DMS53 treated with DMSO at 0.1 percent for 48 hours (cell line): ENCODE data around the gene SH3PXD2A.

Experiments
- DNase-seq: peaks from one replicate; lab custom pipeline; 2025; ENCODE audit not compliant: unreplicated experiment; lab: John Stamatoyannopoulos, UW

The SH3PXD2A gene, protein sequence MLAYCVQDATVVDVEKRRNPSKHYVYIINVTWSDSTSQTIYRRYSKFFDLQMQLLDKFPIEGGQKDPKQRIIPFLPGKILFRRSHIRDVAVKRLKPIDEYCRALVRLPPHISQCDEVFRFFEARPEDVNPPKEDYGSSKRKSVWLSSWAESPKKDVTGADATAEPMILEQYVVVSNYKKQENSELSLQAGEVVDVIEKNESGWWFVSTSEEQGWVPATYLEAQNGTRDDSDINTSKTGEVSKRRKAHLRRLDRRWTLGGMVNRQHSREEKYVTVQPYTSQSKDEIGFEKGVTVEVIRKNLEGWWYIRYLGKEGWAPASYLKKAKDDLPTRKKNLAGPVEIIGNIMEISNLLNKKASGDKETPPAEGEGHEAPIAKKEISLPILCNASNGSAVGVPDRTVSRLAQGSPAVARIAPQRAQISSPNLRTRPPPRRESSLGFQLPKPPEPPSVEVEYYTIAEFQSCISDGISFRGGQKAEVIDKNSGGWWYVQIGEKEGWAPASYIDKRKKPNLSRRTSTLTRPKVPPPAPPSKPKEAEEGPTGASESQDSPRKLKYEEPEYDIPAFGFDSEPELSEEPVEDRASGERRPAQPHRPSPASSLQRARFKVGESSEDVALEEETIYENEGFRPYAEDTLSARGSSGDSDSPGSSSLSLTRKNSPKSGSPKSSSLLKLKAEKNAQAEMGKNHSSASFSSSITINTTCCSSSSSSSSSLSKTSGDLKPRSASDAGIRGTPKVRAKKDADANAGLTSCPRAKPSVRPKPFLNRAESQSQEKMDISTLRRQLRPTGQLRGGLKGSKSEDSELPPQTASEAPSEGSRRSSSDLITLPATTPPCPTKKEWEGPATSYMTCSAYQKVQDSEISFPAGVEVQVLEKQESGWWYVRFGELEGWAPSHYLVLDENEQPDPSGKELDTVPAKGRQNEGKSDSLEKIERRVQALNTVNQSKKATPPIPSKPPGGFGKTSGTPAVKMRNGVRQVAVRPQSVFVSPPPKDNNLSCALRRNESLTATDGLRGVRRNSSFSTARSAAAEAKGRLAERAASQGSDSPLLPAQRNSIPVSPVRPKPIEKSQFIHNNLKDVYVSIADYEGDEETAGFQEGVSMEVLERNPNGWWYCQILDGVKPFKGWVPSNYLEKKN

DNA sequence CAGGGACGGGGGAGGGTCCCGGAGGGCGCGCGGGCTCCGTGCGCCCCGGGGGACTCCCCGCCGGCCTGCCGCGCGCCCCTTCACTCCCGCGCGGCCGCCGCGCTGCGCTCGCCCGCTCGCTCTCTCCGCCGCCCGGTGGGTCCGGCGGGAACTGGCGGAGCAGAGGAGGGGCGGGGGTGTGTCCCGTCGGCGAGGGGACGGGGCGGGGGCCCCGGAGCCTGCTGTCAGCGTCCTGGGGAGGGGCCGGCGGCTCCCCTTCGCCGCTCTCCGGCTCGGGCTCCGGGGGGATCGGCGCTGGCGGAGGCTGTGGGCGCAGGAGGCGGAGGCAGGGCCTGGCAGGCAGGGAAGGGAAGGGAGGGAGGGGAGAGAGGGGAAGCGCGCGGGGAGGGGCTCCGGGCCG is at the start of gene SH3PXD2A:
SH3PXD2A (minus strand) TSS at position 153 of the 400 bp plus-strand sequence. CDS start 310 bp downstream, outside the sequence.
- no peak for DNase-seq

DNA sequence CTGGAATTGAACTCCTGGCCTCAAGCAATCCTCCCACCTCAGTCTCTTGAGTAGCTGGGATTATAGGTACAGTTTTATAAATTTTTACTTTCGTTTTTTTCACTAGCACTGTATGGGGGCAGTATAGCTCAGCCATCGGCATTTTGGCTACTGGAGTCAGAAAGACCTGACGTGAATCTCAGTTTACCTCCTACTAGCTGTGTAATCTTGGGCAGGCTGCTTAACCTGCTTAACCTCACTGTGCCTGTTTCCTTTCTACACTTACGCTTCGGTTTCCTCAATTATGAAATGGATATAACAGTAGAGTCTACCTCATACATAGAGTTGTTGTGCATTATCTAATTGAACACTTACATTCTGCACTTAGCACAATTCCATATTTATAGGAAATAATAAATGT is 45.9 kb upstream of the SH3PXD2A start:
- DNase-seq = no peak

DNA sequence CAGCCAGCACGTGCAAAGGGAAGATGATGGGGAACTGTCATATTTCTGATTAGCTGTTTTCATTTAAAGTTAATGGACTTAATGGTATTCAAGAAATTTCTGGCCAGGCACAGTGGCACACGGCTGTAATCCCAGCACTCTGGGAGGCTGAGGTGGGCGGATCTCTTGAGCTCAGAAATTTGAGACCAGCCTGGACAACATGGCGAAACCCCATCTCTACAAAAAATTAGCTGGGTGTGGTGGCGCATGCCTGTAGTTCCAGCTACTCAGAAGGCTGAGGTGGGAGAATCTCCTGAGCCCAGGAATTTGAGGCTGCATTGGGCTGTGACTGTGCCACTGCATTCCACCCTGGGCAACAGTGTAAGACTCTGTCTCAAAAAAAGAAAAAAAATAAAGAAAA is 43.9 kb upstream of the SH3PXD2A start:
- no peak for DNase-seq

DNA sequence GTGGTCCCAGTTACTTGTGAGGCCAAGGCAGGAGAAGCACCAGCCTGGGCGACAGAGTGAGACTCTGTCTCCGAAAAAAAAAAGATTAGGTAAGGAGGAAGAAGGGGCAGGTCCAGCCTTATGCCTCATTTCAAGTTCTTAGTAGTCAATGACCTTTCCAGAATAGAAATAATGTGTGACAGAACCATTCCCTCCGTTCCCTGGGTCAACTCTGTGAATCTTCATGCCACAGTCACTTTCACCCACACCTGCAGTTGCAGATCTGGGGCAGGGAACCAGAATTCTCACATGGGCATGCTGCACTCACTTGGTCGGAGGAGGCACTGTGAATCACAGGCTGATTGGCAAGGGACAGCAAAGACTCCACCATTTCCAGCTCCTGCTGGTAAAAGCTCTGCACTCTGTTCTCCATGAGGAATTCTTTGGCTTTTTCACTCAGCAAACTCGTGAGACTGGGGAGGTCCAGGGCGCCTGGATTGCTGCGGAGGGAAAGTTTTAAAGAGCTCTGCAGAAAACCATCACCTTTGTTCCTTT is 41.9 kb upstream of the SH3PXD2A start:
- DNase-seq = no peak

DNA sequence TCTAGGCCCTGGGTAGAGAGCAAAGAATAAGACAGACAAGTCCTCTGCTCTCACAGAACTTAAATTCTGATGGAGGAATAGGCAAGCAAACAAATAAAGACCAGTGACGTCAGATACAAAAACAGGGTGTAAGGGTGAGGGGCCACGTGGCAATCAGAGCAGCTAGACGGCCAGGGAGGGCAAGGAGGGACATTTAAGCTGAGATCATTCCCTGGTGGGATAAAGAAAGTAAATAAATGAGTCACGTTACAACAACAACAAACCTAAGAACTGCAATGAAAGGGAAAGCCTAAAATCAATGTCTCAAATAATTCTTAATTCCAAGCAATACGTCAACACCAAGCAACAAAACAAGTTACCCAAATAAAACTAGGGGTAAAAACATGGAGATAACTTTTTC is 40.8 kb upstream of the SH3PXD2A start:
- DNase-seq = no peak

DNA sequence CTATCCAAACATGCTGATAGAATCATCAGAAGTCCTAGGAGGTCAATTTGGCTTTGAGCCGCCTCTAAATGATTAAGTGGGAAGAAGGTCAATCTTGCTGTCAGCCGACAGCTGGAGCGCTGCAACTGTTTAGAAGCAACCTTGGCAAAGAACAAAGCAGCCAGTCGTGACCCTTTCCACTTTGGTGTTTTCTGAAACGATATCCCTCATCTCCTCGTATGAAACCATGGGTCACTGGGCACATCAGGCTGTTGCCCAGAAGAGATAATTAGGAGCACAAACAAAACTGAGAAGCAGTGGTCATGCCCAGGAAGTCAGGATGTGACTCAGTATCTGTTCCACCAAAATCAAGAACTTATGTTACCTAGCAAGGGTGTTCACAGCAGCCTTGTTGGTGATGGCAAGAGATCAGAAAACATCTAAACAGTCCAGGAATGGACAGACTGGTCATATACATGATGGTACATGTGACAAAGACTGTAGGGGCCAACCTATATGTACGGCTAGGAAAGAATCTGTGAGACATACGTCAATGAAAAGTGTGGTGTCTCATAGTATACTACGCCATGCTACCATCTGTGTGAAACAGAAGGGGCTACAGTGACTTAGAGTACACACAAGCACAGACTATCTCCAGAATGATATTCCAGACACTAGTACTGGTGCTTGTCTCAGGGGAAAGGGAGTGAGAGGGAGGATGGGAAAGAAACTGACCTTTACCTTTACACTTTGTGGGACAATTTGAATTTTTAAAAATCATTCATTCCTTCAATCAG is 40.2 kb upstream of the SH3PXD2A start:
- peak; percentile 14 for DNase-seq

DNA sequence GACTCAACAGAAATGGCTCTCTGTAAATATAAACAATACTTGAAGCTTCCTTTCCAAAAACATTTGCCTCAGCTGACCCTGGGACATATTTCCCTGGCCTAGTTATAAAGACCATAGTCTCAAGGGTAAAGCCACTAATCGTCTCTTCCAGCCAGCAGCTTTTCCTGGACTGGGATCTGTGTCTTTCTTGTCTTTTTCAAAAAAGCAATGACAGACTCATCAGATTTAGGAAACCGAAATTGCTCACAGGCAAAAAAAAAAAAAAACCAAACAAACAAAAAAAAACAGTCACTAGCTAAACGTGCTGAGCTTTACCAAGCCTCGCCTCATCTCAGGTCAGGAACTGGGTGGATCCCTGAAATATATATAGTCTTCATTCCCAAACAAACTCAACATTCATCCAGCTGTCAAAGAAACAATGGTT is 39.1 kb upstream of the SH3PXD2A start:
- DNase-seq = no peak

DNA sequence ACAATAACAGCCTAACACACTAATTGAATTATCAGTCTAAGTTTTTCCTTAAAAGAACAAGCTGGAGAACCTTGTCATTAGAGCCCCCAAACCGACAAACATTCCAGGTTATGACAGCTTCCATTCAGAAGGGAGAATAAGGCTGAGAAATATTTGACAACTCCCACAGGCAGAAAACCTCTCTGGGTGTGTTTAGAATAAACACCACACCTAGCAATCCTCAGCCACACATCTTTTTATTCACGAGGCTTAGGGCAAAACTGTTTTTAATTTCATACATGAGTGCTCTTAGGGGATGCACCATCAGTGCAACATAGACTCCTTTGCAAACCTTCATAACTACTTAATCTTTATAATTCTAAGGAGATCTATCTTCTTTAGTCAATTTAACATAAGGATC is 38.4 kb upstream of the SH3PXD2A start:
- no peak for DNase-seq

DNA sequence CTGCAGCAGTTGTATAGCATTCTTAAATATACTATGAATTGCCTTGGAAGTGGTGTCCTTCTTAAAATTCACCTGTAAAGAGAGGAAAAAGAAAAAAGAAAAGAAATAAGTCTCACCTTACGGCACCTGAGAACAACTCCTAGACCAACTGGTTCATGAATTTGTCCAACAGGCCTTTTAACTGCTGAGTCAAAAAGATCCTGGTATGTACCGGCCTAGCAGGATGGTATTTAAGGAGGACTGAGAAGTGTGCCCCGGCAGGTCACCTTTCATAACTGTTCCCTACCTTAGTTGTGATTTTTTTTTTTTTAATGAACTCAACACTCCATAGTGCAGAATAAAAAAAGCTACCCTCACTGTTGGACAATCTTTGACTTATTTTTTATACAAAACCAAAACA is 36.8 kb upstream of the SH3PXD2A start:
- no peak for DNase-seq

DNA sequence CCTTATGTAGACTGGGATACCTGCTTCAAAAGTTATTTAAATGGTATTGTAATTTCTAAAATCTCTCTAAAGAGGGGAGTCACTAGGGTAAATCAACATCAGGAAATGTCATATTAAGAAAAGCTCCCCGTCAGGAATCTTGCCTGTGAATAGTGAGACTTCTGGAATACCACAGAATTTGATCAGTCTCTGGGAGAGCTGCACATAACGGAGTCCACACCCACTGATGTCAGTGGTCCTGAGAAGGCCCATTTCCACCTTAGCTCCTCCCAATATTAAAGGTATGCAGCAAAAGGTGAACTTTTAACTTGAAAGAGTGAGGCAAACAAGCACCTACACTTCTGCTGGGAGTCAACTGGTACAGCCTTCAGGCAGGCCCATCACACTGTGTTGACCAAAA is 35.3 kb upstream of the SH3PXD2A start:
- no peak for DNase-seq

DNA sequence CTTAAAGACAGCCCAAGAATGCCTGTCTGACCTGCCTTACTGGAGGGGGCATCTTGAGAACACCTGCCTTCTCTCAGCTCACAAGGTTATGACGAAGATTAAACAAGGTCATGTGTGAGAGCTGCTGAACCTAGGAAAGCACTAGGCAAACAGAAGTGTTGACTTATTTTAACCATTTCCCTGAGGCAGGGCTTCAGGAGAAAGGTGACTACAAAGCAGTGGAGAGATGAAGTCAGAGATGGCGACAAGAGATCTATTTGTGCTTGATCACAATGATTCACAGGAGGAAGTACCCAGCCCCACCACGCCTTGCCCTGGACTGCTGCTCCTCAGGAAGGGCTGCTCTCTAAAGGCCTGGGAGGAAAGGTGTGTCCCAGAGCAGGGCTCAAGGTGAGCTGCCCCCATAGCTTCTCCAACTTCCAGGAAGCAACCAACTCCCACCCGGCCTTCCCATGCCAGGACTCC is 34.9 kb upstream of the SH3PXD2A start:
- peak; percentile 94 for DNase-seq

DNA sequence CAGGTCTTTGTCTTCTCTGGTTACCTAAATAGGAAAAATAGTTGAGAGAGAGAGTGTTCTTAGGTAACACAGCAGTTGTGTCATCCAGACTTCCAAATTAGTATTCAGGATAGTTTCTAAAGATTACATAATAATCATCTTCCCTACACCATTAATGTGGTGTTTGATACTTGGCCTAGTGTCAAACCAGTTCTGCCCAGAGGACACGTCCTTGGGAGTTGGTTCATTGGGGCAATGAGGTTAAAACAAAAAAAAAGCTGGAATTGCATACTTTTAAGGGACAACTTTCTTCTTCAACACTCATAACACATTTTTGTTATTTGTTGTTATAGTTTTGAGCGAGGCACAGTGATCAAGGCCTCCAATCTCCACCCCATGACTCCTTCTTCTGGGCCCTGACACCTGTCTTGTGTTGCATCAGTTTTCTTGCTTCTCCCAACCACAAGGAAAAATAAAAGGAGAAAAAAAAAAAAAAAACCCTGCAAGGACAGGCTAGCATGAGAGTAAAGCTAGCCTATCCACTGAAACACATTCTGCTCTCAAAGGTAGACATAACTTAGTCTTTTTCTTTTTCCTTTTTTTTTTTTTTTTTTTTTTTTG is 33.8 kb upstream of the SH3PXD2A start:
- no peak for DNase-seq

DNA sequence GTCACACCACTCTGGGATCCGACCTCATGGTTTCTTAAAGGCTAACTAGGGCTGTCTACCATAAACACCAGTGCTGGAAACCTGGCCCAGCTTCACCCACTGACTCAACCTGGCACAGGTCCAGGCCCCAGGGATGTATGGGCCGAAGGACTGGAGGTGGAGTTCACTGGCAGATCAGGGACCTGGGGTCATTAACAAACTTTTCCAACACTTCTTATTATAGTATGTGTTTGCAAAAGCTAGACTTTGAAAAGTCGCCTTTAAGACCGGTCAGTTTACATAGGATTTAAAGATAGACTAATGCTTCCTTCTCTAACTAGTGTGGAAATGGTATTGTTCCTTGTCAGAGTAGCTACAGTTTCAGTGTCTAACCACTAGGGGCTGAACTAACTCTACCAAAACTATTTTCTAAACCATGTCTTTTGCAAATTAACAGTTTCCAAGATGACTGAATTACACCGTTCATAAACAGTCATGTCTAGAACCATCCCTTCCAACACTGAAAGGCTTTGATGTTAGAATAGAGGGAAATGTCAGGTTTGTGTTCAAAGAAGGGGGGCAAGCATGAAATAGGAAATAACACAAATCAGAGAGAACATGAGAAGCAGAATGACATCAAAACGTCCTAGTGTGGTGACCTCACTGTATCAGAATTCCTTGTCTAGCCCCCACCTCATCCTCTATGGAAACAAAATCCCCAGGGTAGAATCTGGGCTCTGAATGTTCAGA is 32.9 kb upstream of the SH3PXD2A start:
- DNase-seq = peak; percentile 73

DNA sequence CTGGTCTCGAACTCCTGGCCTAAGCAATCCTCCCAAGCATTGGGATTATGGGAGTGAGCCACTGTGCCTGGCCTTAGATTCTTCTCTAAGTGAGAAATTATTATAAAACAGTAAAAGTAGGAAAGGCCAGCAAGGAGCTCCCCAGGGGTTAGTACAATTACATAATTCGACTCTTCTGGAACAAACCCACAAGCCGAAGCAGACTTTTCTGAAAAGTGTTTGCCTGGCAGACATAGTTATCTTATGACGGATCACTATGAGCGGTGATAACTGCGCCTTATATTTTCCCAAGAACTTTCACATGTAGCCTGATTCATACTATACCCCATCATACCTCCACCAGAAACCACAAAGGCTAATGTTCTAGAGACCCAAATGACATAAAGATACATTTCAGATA is 30.2 kb upstream of the SH3PXD2A start:
- DNase-seq = no peak

DNA sequence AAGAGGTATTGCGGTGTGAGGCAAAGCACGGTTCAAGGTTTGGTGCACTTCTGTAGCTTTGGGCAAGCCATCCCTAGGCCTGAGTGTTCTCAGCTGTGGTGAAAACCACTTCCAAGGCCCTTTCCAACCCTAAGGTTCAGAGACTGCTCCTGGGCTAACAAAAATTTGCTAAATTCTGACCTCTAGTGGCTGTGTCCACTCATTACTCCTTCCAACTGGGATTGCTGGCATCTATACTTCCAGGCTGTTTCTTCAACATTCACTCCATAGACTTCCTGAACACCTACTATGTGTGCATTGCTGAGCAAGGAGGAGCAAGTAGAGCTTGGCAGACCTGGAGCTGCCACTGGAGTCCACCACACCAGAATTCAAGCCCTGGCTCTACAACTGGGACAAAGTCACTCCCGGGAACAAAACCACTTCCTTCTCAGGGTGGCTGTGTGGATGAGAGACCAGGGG is 29.3 kb upstream of the SH3PXD2A start:
- DNase-seq = peak; percentile 55

DNA sequence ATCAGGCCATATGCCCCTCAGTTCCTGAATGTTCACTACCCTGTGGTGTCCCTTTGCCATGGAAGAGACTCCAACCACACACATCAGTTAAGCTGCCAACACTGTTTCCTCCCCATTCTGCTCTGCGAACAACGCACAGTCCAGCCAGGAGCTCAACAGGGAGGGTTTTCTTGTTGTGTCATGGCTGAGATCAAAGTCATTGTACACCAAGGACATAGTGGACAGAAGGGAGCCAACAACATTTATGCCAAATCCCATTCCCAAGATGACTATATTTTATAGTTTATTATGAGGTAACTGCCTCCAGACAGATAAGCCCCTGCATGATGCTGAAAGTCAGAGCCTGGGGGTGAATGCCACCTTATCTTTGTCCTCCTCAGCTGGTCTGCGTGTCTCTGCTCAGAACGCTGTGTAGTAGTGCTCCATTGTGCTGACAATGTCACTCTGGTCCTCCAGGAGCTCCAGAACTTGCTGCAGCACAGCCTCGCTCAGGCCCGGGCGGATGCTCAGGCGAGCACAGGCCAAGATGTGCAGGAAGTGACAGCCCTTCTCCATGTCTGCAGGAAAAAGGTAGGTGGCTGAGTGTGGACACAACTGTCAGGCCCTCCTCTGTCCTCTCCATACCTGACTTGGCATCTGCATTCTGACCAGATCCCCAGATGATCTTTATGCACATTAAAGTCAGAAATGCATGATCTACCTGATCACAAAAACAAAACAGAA is 27.1 kb upstream of the SH3PXD2A start:
- no peak for DNase-seq

DNA sequence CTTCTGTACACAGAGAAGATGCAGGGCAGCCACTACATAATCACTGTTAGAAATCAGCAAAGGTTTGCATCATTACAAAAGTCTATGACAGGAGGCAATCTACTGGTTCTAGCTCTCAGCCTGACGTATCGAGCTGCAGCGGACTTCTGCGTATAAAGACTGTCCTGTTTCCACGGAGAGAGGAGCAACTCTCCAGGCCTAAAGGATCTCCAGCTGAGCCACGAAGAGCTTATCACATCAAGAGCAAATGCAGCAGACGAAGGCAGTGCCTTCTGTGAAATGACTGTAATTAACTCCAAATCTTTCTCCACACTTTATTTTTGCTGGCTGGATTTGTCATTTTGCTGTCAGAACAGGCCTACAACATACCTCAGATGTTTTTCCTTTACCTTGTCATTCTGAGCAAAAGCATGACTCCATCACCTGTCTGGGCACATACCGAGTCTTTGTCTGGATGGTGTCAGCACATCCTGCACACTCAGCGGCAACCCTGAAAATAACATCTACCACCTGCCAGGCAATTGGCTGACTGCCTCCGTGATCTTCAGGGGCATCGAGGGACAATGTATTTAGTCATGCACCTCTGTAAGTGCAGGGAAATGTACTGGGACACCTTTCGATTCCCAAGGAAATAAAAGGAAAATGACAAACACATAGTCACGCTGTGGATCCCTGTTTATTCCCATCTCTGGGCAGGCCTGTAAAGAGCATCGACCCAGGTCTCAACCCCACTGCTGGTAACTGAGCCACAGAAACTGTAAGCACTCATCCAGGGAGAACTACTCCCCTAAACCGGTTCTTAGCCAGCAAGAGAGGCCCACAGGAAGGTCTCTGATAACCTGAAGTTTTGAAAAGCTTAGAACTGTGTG is 26.3 kb upstream of the SH3PXD2A start:
- no peak for DNase-seq

DNA sequence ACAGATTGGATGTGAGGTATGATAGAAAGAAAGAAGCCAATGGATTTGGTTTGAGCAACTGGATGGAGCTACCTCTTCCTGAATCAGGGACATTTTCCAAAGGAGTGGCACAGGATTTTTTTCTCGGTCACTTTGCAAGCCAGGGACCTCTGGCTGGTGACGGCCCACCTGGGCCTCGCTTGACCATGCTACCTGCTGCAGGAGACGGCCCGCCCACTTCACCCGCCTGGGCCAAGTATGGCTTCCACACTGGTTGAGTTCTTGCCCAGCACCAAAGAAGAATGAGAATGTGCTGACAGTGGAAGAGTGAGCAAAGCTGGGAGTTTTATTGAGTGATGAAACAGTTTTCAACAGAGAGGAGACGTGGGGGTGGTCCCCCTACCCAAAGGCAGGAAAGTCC is 24.5 kb upstream of the SH3PXD2A start:
- DNase-seq = no peak
